Measurements from ENCODE around the gene MARCHF9.
A peak's percentile ranks its signal among the peaks of the same experiment; 100 is the strongest.

The MARCHF9 gene

DNA sequence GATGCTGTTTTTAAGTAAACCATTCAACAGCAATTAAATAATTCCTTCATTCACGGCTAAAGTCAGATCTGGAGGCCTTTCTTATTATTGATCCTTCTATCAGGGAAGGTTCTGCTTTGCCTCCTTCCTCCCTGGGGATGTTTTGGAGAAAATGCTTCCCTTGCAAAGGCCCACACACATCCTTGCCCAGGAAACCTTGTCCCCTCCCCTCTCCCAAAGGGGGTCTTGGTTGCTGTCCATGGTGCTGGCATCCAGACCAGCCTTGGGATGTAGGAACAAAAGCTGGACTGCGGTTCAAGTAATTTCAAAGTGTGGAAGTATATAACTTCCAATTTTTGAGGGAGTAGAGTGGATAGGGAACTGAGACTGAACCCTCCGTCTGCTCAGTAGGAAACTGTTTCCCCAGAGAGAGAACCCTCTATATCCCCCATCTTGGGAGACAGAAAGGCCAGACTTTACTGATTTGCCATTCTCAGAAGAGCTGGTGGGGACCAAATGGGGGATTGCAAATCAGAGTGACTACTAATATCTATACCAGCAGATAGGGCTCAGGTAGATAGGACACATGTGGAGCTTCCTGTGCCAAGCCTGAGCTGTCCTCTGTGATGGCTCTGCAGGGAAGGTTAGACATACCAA, 5.6 kb downstream of the MARCHF9 start:
- peak in 1 of 2 experiments; percentile 44 for DNase-seq (ENCODE audit: low spot score in 2 of 2)
- H3K4me1 ChIP-seq = peaks cover 10% of the 10 kb centered on the region
- H3K4me3 ChIP-seq = no peak overlapping the region
- peaks cover 18% of the 10 kb centered on the region for H3K36me3 ChIP-seq (replicated peaks)
- in situ Hi-C loops (cut with MboI; ENCODE audit: low sequenced_read_pairs) = no loop called here
- no peaks in the 10 kb centered on the region for H3K9me3 ChIP-seq
- peaks cover 13% of the 10 kb centered on the region for H3K27me3 ChIP-seq (ENCODE audit: low read depth)

DNA sequence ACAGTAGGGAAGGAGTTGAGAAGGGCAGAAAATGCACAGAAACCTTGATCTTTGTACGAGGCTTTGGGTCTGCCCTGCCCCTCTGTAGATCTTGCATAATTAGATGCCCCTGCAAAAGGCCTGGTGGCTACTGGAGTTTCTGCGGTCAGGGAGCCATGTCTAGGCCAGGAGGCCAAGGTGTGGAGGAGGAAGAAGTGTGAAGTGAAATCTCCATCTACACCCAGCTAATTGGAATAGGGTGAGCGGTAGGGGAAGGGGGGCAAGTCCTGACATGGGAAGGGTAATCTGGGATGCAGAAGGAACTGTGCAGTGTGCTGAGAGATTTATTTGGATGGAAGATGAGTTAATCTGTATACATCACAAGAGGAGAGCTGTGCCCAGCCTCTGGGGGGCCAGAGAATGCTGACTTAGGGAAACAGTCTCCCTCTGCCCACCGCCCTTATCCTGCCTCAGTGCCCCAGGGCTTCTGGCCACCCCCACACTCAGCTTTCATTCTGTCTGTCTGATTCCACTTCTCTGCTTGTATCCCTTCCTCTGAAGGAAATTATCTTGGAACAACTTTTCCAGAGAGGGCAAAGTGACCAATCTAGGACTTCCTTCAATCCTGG, 6.6 kb downstream of the MARCHF9 start:
- Histone ChIP-seq H3K9me3 (no peaks in the 10 kb centered on the region), H3K27me3 (ENCODE audit: low read depth) (peaks cover 24% of the 10 kb centered on the region), H3K4me1 (peaks cover 10% of the 10 kb centered on the region), H3K36me3 (replicated peaks) (peaks cover 18% of the 10 kb centered on the region), H3K4me3 (no peak overlapping the region)
- in situ Hi-C loops (cut with MboI; ENCODE audit: low sequenced_read_pairs) = no loop called here
- no peak for DNase-seq (ENCODE audit: low spot score in 2 of 2)

DNA sequence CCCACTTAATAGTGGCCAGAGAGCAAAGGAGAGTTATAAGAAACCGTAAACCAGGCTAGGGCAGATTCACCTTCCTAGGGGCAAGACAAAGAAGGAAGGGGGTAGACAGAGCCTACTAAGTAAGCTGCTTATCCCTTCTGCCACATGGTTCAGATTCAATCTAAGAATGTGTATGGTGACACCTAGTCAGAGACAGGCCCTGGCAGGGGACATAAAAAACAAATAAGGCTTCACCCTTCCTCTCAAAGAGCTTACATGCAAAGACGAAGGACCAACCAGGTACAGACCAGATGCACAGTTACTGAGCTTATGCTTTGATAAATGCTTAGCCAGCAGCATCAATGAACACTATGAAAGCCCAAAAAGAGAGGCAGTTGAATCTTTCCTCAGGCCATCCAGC, 7.6 kb downstream of the MARCHF9 start:
- no peaks in the 10 kb centered on the region for H3K9me3 ChIP-seq
- H3K4me3 ChIP-seq = no peak overlapping the region
- H3K27me3 ChIP-seq (ENCODE audit: low read depth) = peaks cover 24% of the 10 kb centered on the region
- in situ Hi-C loops (cut with MboI; ENCODE audit: low sequenced_read_pairs) = no loop called here
- peaks cover 14% of the 10 kb centered on the region for H3K4me1 ChIP-seq
- peaks cover 15% of the 10 kb centered on the region for H3K36me3 ChIP-seq (replicated peaks)
- DNase-seq (ENCODE audit: low spot score in 2 of 2) = no peak

GRCh38 chr12:57763881-57764661, 9.2 kb downstream of the MARCHF9 start:
- in situ Hi-C loops (cut with MboI; ENCODE audit: low sequenced_read_pairs) = no loop called here
- peaks cover 24% of the 10 kb centered on the region for H3K27me3 ChIP-seq (ENCODE audit: low read depth)
- no peak for DNase-seq (ENCODE audit: low spot score in 2 of 2)
- H3K4me1 ChIP-seq = peaks cover 17% of the 10 kb centered on the region
- H3K36me3 ChIP-seq (replicated peaks) = peaks cover 15% of the 10 kb centered on the region
- no peaks in the 10 kb centered on the region for H3K9me3 ChIP-seq
- no peak overlapping the region for H3K4me3 ChIP-seq

DNA sequence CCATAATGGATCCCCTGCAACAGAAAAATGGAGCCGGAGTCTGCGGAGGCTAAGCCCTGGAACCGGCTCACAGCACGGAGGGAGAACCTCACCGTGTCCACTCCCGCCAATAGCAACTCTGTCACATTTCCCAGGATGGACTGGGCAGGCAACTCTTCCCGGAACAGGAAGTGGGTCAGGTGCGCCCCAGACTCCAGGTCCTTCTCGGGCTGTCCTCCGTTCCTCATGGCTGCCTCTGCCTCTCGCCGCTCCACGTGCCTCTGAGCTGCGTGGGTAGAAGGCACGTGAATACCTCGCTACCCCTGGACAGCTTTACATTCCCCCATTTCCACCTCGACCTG, 9.7 kb downstream of the MARCHF9 start:
- Histone ChIP-seq H3K4me3 (no peak overlapping the region), H3K27me3 (ENCODE audit: low read depth) (peaks cover 24% of the 10 kb centered on the region), H3K4me1 (peaks cover 17% of the 10 kb centered on the region), H3K9me3 (no peaks in the 10 kb centered on the region), H3K36me3 (replicated peaks) (peaks cover 20% of the 10 kb centered on the region)
- DNase-seq (ENCODE audit: low spot score in 2 of 2) = no peak
- in situ Hi-C loops (cut with MboI; ENCODE audit: low sequenced_read_pairs) = no loop called here

DNA sequence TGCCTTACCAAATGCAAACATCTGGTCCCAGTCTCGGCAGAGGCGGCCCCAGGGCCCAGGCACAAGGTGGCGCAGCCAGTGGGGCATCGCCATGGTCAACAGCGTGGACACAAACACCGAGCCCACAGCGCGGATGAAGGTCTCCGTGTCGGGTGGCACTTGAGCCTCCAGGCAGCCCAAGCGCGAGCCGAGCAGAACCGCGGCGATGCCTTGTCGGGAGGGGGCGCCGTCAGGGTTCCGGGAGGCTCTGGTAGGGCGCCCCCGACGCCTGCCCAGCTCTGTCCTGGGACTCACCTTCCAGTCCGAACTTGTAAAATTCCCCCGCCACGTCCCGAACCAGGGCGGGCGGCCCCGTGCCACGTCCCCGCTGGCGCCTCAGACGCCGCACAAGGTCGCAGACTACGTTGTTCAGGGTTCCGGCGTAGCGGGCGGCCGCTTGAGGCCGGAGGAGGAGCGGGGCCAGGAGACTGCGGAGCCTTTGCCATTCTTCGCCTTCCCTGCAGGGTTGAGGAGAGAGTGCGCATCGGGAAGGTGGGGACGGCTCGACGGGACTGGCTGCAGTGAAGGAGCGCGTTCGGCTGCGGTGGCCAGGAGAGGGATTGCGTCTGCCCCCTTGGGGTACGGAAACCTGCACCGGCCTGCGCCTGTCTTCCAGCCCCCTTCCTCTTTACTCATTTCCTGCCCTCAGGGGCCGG, 10.2 kb downstream of the MARCHF9 start:
- peak overlapping the region; percentile 22 for H3K4me3 ChIP-seq
- H3K27me3 ChIP-seq (ENCODE audit: low read depth) = peaks cover 24% of the 10 kb centered on the region
- H3K36me3 ChIP-seq (replicated peaks) = peaks cover 21% of the 10 kb centered on the region
- in situ Hi-C loops (cut with MboI; ENCODE audit: low sequenced_read_pairs) = no loop called here
- H3K4me1 ChIP-seq = peaks cover 17% of the 10 kb centered on the region
- DNase-seq (ENCODE audit: low spot score in 2 of 2) = peak in 1 of 2 experiments; percentile 71
- H3K9me3 ChIP-seq = no peaks in the 10 kb centered on the region

GRCh38 chr12:57765698-57766463, 11.0 kb downstream of the MARCHF9 start:
- DNase-seq (ENCODE audit: low spot score in 2 of 2) = no peak
- Histone ChIP-seq H3K4me1 (peaks cover 19% of the 10 kb centered on the region), H3K36me3 (replicated peaks) (peaks cover 28% of the 10 kb centered on the region), H3K27me3 (ENCODE audit: low read depth) (peaks cover 24% of the 10 kb centered on the region), H3K9me3 (no peaks in the 10 kb centered on the region), H3K4me3 (peak overlapping the region; percentile 22; the same call in 1 of the 2 replicates)
- in situ Hi-C loops (cut with MboI; ENCODE audit: low sequenced_read_pairs) = no loop called here

GRCh38 chr12:57766464-57767304, 11.8 kb downstream of the MARCHF9 start, which contains the start of gene CYP27B1:
Gene CYP27B1 (minus strand): TSS chr12:57767078. CDS start chr12:57767041, 37 bp downstream.
- H3K27me3 ChIP-seq (ENCODE audit: low read depth) = peaks cover 24% of the 10 kb centered on the region
- no peaks in the 10 kb centered on the region for H3K9me3 ChIP-seq
- H3K4me3 ChIP-seq = peak within 1 kb of the TSS; percentile 11
- in situ Hi-C loops (cut with MboI; ENCODE audit: low sequenced_read_pairs) = no loop called here
- peaks cover 30% of the 10 kb centered on the region for H3K36me3 ChIP-seq (replicated peaks)
- DNase-seq (ENCODE audit: low spot score in 2 of 2) = peak; percentile 88 to 89
- H3K4me1 ChIP-seq = peaks cover 23% of the 10 kb centered on the region

DNA sequence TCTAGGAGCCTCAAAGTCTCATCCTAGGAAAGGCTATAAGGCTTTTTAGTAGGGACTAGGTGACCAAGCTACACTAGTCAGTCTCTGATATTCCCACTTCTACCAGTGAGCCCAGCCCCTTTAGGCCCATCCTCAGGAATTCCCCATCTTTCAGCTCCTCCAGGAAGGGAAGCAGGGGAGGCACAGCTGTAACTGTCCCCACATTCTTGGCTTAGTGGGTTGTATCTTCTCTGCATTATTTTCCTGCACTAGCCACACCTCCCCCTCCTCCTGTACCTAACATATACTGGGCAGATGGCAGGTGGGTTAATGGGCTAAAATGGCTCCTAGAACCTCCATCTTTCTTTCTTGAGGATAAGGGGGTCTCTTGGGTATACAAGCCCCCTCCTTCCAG, 12.4 kb downstream of the MARCHF9 start:
- H3K4me3 ChIP-seq = no peak overlapping the region
- H3K36me3 ChIP-seq (replicated peaks) = peaks cover 30% of the 10 kb centered on the region
- in situ Hi-C loops (cut with MboI; ENCODE audit: low sequenced_read_pairs) = no loop called here
- H3K27me3 ChIP-seq (ENCODE audit: low read depth) = peaks cover 24% of the 10 kb centered on the region
- DNase-seq (ENCODE audit: low spot score in 2 of 2) = no peak
- H3K9me3 ChIP-seq = no peaks in the 10 kb centered on the region
- peaks cover 23% of the 10 kb centered on the region for H3K4me1 ChIP-seq

DNA sequence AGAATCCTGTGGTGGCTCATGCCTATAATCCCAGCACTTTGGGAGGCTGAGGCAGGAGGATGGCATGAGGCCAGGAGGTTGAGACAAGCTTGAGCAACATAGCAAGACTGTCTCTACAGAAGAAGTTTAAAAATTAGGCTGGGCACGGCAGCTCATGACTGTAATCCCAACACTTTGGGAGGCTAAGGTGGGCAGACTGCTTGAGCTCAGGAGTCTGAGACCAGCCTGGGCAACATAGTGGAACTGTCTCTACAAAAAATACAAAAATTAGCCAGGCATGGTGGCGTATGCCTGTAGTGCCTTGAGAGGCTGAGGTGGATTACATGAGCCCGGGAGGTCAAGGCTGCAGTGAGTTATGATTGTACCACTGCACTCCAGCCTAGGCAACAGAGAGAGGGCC, 13.0 kb downstream of the MARCHF9 start:
- H3K4me3 ChIP-seq = no peak overlapping the region
- in situ Hi-C loops (cut with MboI; ENCODE audit: low sequenced_read_pairs) = no loop called here
- DNase-seq (ENCODE audit: low spot score in 2 of 2) = no peak
- H3K9me3 ChIP-seq = no peaks in the 10 kb centered on the region
- peaks cover 23% of the 10 kb centered on the region for H3K4me1 ChIP-seq
- H3K27me3 ChIP-seq (ENCODE audit: low read depth) = peaks cover 24% of the 10 kb centered on the region
- peaks cover 30% of the 10 kb centered on the region for H3K36me3 ChIP-seq (replicated peaks)

GRCh38 chr12:57769594-57769993, 14.7 kb downstream of the MARCHF9 start:
- in situ Hi-C loops (cut with MboI; ENCODE audit: low sequenced_read_pairs) = no loop called here
- H3K4me3 ChIP-seq = no peak overlapping the region
- DNase-seq (ENCODE audit: low spot score in 2 of 2) = no peak
- H3K9me3 ChIP-seq = no peaks in the 10 kb centered on the region
- H3K27me3 ChIP-seq (ENCODE audit: low read depth) = peaks cover 19% of the 10 kb centered on the region
- H3K36me3 ChIP-seq (replicated peaks) = peaks cover 30% of the 10 kb centered on the region
- peaks cover 23% of the 10 kb centered on the region for H3K4me1 ChIP-seq

DNA sequence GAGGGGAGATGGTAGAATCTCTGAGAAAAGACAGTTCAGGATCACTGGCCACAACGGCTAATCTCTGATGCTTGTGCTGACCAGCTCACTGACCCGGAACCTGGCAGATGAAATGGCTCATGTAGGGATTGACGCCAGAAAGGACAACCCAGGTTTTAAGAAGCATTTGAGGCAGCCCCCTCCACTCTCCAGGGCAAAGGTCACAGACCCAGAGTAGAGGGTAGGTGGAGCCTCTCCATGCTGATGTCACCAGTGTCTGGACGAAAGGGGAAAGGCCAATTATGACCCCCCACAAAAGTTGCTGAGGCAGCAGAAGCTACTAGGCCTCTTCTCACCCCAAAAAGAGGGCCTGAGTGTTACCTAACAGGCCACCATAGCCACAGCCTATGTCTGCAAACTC, 15.8 kb downstream of the MARCHF9 start:
- DNase-seq (ENCODE audit: low spot score in 2 of 2) = no peak
- Histone ChIP-seq H3K4me1 (peaks cover 21% of the 10 kb centered on the region), H3K36me3 (replicated peaks) (peaks cover 30% of the 10 kb centered on the region), H3K4me3 (peak overlapping the region; percentile 90; the same call in 1 of the 2 replicates), H3K9me3 (no peaks in the 10 kb centered on the region), H3K27me3 (ENCODE audit: low read depth) (peaks cover 8% of the 10 kb centered on the region)
- in situ Hi-C loops (cut with MboI; ENCODE audit: low sequenced_read_pairs) = no loop called here
